ENCODE results near the gene ACBD6.
"Not testable (repeated sequence)": the region's sequence is repeated elsewhere in the genome, so short reads cannot be mapped to it uniquely, and the experiment has no call there.

Gene ACBD6

DNA sequence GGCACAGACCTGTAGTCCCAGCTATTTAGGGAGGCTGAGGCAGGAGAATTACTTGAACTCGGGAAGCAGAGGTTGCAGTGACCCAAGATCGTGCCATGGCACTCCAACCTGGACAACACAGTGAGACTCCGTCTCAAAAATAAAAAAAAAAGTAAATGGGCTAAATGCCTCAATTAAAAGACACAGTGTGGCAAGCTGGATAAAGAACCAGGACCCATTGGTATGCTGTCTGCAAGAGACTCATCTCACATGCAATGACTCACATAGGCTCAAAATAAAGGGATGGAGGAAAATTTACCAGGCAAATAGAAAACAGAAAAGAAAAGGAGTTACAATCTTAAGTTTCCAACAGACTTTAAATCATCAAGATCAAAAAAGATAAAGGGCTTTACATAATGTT is 40.3 kb downstream of the ACBD6 start:
- H3F3A ChIP-seq (ENCODE audit: control insufficient read depth, insufficient read depth) = no peaks in the 10 kb centered on the region
- H3K27ac ChIP-seq (ENCODE audit: low read depth, low read length) = no peak overlapping the region
- H4K20me1 ChIP-seq (ENCODE audit: control insufficient read depth, insufficient read depth, low read depth, low read length) = no peaks in the 10 kb centered on the region
- H3K36me3 ChIP-seq (ENCODE audit: control insufficient read depth, low read length) = peaks cover 5% of the 10 kb centered on the region; the same call in 1 of the 2 replicates
- peaks cover 12% of the 10 kb centered on the region; the same call in 1 of the 2 replicates for H3K9me3 ChIP-seq (ENCODE audit: control insufficient read depth, insufficient read depth, low read length)
- no peaks in the 10 kb centered on the region for H3K27me3 ChIP-seq (ENCODE audit: control insufficient read depth, low read length)
- no peaks in the 10 kb centered on the region for H3K9me2 ChIP-seq (replicated peaks; ENCODE audit: control insufficient read depth, low read length)
- H3K4me3 ChIP-seq (ENCODE audit: low read length) = no peak overlapping the region
- H3K4me1 ChIP-seq (ENCODE audit: control insufficient read depth, low read length) = no peaks in the 10 kb centered on the region
- H3K4me2 ChIP-seq (ENCODE audit: low read length) = no peak overlapping the region
- no peak for TF ChIP-seq EZH2phosphoT487 (IDR thresholded peaks at IDR 0.05; ENCODE audit: borderline replicate concordance, low read length)
- TF ChIP-seq, protein P1, sequence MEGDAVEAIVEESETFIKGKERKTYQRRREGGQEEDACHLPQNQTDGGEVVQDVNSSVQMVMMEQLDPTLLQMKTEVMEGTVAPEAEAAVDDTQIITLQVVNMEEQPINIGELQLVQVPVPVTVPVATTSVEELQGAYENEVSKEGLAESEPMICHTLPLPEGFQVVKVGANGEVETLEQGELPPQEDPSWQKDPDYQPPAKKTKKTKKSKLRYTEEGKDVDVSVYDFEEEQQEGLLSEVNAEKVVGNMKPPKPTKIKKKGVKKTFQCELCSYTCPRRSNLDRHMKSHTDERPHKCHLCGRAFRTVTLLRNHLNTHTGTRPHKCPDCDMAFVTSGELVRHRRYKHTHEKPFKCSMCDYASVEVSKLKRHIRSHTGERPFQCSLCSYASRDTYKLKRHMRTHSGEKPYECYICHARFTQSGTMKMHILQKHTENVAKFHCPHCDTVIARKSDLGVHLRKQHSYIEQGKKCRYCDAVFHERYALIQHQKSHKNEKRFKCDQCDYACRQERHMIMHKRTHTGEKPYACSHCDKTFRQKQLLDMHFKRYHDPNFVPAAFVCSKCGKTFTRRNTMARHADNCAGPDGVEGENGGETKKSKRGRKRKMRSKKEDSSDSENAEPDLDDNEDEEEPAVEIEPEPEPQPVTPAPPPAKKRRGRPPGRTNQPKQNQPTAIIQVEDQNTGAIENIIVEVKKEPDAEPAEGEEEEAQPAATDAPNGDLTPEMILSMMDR (IDR thresholded peaks at IDR 0.05; ENCODE audit: low read depth, low read length, poor library complexity, severe bottlenecking) = no peak
- peaks cover 70% of the 10 kb centered on the region for H3K79me2 ChIP-seq (ENCODE audit: control insufficient read depth, low read length)

DNA sequence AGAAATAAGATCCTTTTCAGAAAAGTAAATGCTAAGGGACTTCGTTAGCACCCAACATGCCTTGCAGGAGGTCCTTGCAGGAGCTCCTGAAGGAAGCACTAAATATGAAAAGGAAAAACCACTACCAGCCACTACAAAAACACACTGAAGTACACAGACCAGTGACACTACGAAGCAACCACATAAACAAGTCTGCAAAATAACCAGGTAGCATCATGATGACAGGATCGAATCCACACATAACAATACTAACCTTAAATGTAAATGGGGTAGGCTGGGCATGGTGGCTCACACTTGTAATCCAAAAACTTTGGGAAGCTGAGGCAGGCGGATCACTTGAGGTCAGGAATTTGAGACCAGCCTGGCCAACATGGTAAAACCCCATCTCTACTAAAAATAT is 40.7 kb downstream of the ACBD6 start:
- not testable (repeated sequence) for H3K4me2 ChIP-seq (ENCODE audit: low read length); H3K4me3 ChIP-seq (ENCODE audit: low read length); H3K9me2 ChIP-seq (replicated peaks; ENCODE audit: control insufficient read depth, low read length); H3K27me3 ChIP-seq (ENCODE audit: control insufficient read depth, low read length); H3F3A ChIP-seq (ENCODE audit: control insufficient read depth, insufficient read depth); H3K27ac ChIP-seq (ENCODE audit: low read depth, low read length); H4K20me1 ChIP-seq (ENCODE audit: control insufficient read depth, insufficient read depth, low read depth, low read length); H3K4me1 ChIP-seq (ENCODE audit: control insufficient read depth, low read length); H3K36me3 ChIP-seq (ENCODE audit: control insufficient read depth, low read length)
- peaks cover 72% of the 10 kb centered on the region for H3K79me2 ChIP-seq (ENCODE audit: control insufficient read depth, low read length)
- peaks cover 12% of the 10 kb centered on the region; the same call in 1 of the 2 replicates for H3K9me3 ChIP-seq (ENCODE audit: control insufficient read depth, insufficient read depth, low read length)

DNA sequence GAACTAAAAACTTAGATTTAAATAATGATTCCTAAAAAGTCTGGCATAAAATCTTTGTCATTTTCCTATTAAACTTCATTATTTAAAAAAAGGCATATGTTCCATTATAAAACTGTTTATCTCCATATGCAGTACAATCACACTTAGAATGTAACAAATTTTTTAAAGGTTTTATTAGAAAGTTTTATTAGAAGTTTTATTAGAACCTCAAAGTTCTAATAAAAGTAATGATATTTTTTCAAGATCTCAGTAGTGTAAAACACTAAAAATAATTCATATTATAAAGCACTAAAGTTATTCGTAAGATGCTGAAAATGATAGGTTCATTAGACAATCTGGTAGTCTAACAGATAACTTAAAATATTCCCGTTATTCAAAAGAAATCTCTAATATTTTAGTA is 43.6 kb downstream of the ACBD6 start:
- H3K36me3 ChIP-seq (ENCODE audit: control insufficient read depth, low read length) = no peaks in the 10 kb centered on the region; the same call in 1 of the 2 replicates
- no peak for TF ChIP-seq EZH2phosphoT487 (IDR thresholded peaks at IDR 0.05; ENCODE audit: borderline replicate concordance, low read length)
- TF ChIP-seq, protein P1 (IDR thresholded peaks at IDR 0.05; ENCODE audit: low read depth, low read length, poor library complexity, severe bottlenecking) = no peak
- no peaks in the 10 kb centered on the region for H3K9me3 ChIP-seq (ENCODE audit: control insufficient read depth, insufficient read depth, low read length)
- no peaks in the 10 kb centered on the region for H3F3A ChIP-seq (ENCODE audit: control insufficient read depth, insufficient read depth)
- H3K27ac ChIP-seq (ENCODE audit: low read depth, low read length) = no peak overlapping the region
- H3K27me3 ChIP-seq (ENCODE audit: control insufficient read depth, low read length) = no peaks in the 10 kb centered on the region
- no peaks in the 10 kb centered on the region for H3K4me1 ChIP-seq (ENCODE audit: control insufficient read depth, low read length)
- H3K9me2 ChIP-seq (replicated peaks; ENCODE audit: control insufficient read depth, low read length) = no peaks in the 10 kb centered on the region
- peaks cover 61% of the 10 kb centered on the region for H3K79me2 ChIP-seq (ENCODE audit: control insufficient read depth, low read length)
- H3K4me2 ChIP-seq (ENCODE audit: low read length) = no peak overlapping the region
- no peaks in the 10 kb centered on the region for H4K20me1 ChIP-seq (ENCODE audit: control insufficient read depth, insufficient read depth, low read depth, low read length)
- H3K4me3 ChIP-seq (ENCODE audit: low read length) = no peak overlapping the region

DNA sequence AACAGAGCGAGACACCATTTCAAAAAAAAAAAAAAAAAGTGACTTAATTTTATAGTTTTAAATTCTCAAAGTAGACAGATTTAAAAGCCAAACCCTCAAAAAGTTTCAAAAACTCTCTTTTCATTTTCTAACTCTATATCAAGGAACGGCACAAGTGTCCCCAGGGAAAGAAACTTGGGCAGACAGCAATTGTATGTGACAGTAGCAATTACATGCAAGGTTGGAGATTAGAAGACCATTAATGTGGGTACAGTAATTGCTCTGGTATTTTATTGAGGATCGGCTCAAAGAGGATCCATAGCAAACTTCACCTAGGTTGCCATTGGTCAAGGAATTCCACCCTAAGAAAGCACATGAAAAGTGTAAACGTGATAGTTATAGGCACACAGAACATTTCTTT is 46.2 kb downstream of the ACBD6 start:
- peaks cover 44% of the 10 kb centered on the region for H3K79me2 ChIP-seq (ENCODE audit: control insufficient read depth, low read length)
- H3K27ac ChIP-seq (ENCODE audit: low read depth, low read length) = no peak overlapping the region
- no peaks in the 10 kb centered on the region for H3K4me1 ChIP-seq (ENCODE audit: control insufficient read depth, low read length)
- H3K4me2 ChIP-seq (ENCODE audit: low read length) = no peak overlapping the region
- no peaks in the 10 kb centered on the region for H3K9me3 ChIP-seq (ENCODE audit: control insufficient read depth, insufficient read depth, low read length)
- H3K36me3 ChIP-seq (ENCODE audit: control insufficient read depth, low read length) = peaks cover 8% of the 10 kb centered on the region
- no peaks in the 10 kb centered on the region for H3F3A ChIP-seq (ENCODE audit: control insufficient read depth, insufficient read depth)
- no peaks in the 10 kb centered on the region for H4K20me1 ChIP-seq (ENCODE audit: control insufficient read depth, insufficient read depth, low read depth, low read length)
- no peak overlapping the region for H3K4me3 ChIP-seq (ENCODE audit: low read length)
- TF ChIP-seq EZH2phosphoT487 (IDR thresholded peaks at IDR 0.05; ENCODE audit: borderline replicate concordance, low read length) = no peak
- TF ChIP-seq, protein P1 (IDR thresholded peaks at IDR 0.05; ENCODE audit: low read depth, low read length, poor library complexity, severe bottlenecking) = no peak
- H3K27me3 ChIP-seq (ENCODE audit: control insufficient read depth, low read length) = no peaks in the 10 kb centered on the region
- H3K9me2 ChIP-seq (replicated peaks; ENCODE audit: control insufficient read depth, low read length) = no peaks in the 10 kb centered on the region

All from DOHH2 (cell line).